ENCODE data around the gene GM2A. TPM values are rescaled to one million over a fixed set of nuclear protein-coding genes. Genes with fewer than 3 reads are reported as not detected.

The GM2A gene
- total and polyA plus RNA-seq, 8 donors: 28.3 to 70.0 (median 37.0) TPM

DNA sequence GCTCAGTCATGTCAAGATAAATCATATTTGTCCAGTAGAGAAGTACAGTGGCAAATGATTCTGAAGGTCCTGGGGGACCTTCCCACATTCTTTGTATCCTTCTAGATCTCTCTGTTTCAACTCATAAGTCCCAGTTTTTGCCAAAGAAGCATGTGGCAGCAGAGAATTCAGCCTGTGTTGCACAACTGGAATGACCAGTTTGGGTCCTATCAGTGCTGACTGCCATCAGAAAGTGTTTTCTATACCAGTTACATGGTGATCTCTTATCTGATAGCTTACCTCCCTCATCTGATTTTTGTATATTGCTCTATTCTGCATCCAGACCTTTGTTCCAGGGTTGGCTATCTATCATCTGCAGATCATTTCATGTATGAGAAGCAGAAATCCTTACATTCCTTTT lies 21.7 kb downstream of the GM2A start:
- Histone ChIP-seq H3K9me3 (no peaks in the 10 kb centered on the region), H3K4me1 (no peaks in the 10 kb centered on the region), H3K4me3 (no peak overlapping the region), H3K36me3 (peaks cover 0 to 4% of the 10 kb centered on the region in 2 donors), H3K27ac (no peak overlapping the region), H3K27me3 (no peaks in the 10 kb centered on the region)
- intact Hi-C loops (cut with DNase I): no loop called here
- peak in 1 of 4 donors; percentile 13 for DNase-seq
- TF ChIP-seq, protein P1, sequence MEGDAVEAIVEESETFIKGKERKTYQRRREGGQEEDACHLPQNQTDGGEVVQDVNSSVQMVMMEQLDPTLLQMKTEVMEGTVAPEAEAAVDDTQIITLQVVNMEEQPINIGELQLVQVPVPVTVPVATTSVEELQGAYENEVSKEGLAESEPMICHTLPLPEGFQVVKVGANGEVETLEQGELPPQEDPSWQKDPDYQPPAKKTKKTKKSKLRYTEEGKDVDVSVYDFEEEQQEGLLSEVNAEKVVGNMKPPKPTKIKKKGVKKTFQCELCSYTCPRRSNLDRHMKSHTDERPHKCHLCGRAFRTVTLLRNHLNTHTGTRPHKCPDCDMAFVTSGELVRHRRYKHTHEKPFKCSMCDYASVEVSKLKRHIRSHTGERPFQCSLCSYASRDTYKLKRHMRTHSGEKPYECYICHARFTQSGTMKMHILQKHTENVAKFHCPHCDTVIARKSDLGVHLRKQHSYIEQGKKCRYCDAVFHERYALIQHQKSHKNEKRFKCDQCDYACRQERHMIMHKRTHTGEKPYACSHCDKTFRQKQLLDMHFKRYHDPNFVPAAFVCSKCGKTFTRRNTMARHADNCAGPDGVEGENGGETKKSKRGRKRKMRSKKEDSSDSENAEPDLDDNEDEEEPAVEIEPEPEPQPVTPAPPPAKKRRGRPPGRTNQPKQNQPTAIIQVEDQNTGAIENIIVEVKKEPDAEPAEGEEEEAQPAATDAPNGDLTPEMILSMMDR (IDR thresholded peaks at IDR 0.05): no peak
- peak; percentile 72 for ATAC-seq

DNA sequence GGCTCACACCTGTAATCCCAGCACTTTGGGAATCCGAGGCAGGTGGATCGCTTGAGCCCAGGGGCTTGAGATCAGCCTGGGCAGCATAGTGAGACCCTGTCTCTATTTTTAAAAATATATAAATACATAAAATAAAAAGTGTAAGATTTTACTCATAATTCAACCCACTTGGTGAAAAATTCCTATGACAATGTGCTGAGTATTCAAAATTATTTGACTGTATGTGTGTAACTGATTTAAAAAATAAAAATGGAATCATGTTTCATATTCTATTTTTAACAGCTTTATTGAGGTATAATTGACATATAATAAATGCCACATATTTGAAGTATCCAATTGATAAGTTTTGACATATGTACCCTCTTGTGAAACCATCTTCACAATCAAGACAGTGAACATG lies 22.8 kb downstream of the GM2A start:
- DNase-seq (no peak), ATAC-seq (no peak)
- no peaks in the 10 kb centered on the region for H3K9me3 ChIP-seq
- H3K4me3 ChIP-seq: no peak overlapping the region
- no peaks in the 10 kb centered on the region for H3K27me3 ChIP-seq
- no peaks in the 10 kb centered on the region for H3K4me1 ChIP-seq
- no peak overlapping the region for H3K27ac ChIP-seq
- intact Hi-C loops (cut with DNase I): no loop called here
- TF ChIP-seq, protein P1 (IDR thresholded peaks at IDR 0.05): no peak
- no peaks in the 10 kb centered on the region for H3K36me3 ChIP-seq

DNA sequence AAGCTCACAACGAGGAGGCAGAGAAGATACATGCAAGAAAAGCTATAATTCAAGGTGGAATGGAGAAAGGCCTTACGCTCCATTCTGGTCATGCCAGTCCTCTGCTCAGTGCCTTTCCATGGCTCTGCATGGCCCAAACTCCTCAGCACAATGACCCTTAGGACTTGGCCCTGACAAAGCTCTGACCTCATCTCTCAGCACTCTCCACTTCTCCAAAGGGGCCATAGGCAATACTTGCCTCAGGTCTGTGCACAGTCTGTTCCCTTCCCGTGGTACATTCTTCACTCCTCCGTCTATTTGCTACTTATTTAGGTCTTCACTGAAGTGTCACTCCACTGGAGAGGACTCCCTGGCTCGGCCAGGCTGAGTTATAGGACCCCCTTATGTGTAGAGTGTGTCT lies 25.9 kb downstream of the GM2A start:
- Histone ChIP-seq H3K27ac (no peak overlapping the region), H3K4me1 (no peaks in the 10 kb centered on the region), H3K9me3 (no peaks in the 10 kb centered on the region), H3K27me3 (no peaks in the 10 kb centered on the region), H3K36me3 (no peaks in the 10 kb centered on the region), H3K4me3 (no peak overlapping the region)
- no peak for DNase-seq
- ATAC-seq: peak; percentile 69
- TF ChIP-seq, protein P1 (IDR thresholded peaks at IDR 0.05): no peak
- intact Hi-C loops (cut with DNase I): no loop called here

DNA sequence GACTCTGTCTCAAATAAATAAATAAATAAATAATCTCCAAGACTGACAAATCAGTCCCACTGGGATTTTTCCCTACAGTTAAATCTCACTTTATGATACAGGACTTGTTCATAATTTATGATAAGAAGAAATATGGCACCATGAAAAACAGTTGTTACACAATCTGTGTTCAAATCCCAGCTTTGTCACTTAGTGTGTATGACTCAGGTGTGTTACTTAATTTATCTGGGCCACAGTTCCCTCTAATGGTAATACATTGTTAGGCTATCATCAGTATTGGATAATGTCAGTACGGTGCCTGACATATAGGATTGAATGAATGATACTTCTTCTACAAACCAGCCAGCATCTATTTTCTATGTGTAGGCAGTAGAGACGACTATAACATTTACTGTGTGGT lies 27.5 kb downstream of the GM2A start:
- TF ChIP-seq, protein P1 (IDR thresholded peaks at IDR 0.05): no peak
- no peaks in the 10 kb centered on the region for H3K4me1 ChIP-seq

DNA sequence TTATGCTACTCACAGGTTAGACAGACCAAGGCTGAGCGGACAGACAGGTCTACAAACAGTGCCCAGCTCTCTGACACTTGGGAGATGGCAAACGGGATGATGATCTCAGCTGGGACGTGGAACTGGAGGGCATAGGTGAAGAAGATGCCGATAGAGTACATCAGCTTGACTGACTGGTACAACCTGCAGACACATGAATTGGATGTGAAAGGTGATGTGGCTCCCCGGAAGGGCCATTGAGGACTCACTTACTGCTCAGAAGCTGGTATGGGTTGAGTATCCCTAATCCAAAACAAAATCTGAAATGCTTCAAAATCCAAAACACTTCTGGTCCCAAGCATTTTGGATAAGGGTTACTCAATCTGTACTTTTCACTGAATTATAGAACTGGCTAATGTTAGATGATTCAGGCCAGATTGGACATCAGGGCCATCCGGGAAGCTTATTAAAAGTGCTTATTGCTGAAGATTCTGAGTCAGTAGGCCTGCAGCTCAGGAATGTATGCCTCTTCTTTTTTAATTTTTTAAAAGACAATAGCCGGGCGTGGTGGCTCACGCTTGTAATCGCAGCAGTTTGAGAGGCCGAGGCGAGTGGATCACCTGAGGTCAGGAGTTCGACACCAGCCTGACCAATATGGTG lies 28.1 kb downstream of the GM2A start:
- no peak overlapping the region for H3K27ac ChIP-seq
- no peak overlapping the region for H3K4me3 ChIP-seq
- no peaks in the 10 kb centered on the region for H3K4me1 ChIP-seq
- no peaks in the 10 kb centered on the region for H3K36me3 ChIP-seq
- H3K9me3 ChIP-seq: no peaks in the 10 kb centered on the region
- DNase-seq (no peak), ATAC-seq (no peak)
- H3K27me3 ChIP-seq: no peaks in the 10 kb centered on the region
- TF ChIP-seq, protein P1 (IDR thresholded peaks at IDR 0.05): no peak
- intact Hi-C loops (cut with DNase I): no loop called here

More for the DNA sequence above, 27.5 kb downstream of the GM2A start:
- Histone ChIP-seq H3K9me3 (no peaks in the 10 kb centered on the region), H3K36me3 (no peaks in the 10 kb centered on the region), H3K27ac (no peak overlapping the region), H3K27me3 (no peaks in the 10 kb centered on the region), H3K4me3 (no peak overlapping the region)
- DNase-seq (no peak), ATAC-seq (no peak)
- intact Hi-C loops (cut with DNase I): no loop called here
